ENCODE data around the gene VAT1L.

Gene VAT1L

DNA sequence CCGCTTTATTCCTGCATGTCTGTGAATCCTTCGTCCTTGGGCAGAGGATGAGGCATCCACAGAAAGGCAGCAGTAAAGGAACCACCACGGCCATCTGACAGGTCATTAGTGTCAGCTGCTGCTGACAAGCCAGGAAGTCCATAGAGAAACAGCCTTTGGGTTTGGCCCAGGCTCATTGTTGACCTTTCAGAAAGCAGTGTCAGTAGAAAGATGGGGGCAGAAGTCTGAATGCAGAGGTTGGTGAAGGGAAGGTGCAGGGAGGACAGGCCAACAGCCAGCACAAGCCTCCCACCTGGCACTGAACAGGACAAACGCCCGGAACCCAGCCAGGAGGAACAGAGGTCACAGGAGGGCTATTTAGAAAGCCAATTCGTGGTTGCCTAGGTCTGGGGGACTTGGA, 105.8 kb downstream of the VAT1L start:
- H3K4me3 ChIP-seq (ENCODE audit: low read depth in 1 of 2, low read length in 1 of 2), result no peak overlapping the region
- no peaks in the 10 kb centered on the region for H3K9me3 ChIP-seq
- H3K36me3 ChIP-seq, result no peaks in the 10 kb centered on the region
- TF ChIP-seq, protein P1, sequence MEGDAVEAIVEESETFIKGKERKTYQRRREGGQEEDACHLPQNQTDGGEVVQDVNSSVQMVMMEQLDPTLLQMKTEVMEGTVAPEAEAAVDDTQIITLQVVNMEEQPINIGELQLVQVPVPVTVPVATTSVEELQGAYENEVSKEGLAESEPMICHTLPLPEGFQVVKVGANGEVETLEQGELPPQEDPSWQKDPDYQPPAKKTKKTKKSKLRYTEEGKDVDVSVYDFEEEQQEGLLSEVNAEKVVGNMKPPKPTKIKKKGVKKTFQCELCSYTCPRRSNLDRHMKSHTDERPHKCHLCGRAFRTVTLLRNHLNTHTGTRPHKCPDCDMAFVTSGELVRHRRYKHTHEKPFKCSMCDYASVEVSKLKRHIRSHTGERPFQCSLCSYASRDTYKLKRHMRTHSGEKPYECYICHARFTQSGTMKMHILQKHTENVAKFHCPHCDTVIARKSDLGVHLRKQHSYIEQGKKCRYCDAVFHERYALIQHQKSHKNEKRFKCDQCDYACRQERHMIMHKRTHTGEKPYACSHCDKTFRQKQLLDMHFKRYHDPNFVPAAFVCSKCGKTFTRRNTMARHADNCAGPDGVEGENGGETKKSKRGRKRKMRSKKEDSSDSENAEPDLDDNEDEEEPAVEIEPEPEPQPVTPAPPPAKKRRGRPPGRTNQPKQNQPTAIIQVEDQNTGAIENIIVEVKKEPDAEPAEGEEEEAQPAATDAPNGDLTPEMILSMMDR (IDR thresholded peaks at IDR 0.05), result no peak
- no peaks in the 10 kb centered on the region for H3K27me3 ChIP-seq
- no peaks in the 10 kb centered on the region for H3K4me1 ChIP-seq (ENCODE audit: control insufficient read depth in 1 of 2, insufficient read depth in 1 of 2, low read depth in 1 of 2, low read length in 1 of 2)
- H3K27ac ChIP-seq, result no peak overlapping the region

DNA sequence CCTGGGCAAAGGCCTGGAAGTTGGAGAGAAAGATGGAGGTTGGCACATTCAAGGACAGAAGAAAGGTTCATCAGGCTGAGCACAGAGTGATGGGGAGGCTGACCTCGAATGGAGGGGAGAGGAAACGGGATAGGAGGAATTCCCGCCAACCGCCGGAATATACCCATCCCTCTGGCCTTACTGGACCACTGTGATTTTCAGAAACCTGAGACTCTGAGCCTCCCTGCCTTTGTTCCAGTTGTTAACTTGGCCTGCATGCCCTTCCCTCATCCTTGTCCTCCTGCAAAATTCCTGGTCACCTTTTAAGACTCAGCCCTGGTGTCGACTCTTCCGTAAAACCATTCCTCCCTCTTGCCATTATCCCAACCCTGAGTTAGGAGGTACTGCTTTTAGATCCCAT, 107.6 kb downstream of the VAT1L start:
- Histone ChIP-seq H3K4me1 (ENCODE audit: control insufficient read depth in 1 of 2, insufficient read depth in 1 of 2, low read depth in 1 of 2, low read length in 1 of 2) (no peaks in the 10 kb centered on the region), H3K4me3 (ENCODE audit: low read depth in 1 of 2, low read length in 1 of 2) (no peak overlapping the region), H3K9me3 (no peaks in the 10 kb centered on the region), H3K36me3 (no peaks in the 10 kb centered on the region), H3K27ac (no peak overlapping the region), H3K27me3 (no peaks in the 10 kb centered on the region)
- TF ChIP-seq, protein P1 (IDR thresholded peaks at IDR 0.05), result no peak

DNA sequence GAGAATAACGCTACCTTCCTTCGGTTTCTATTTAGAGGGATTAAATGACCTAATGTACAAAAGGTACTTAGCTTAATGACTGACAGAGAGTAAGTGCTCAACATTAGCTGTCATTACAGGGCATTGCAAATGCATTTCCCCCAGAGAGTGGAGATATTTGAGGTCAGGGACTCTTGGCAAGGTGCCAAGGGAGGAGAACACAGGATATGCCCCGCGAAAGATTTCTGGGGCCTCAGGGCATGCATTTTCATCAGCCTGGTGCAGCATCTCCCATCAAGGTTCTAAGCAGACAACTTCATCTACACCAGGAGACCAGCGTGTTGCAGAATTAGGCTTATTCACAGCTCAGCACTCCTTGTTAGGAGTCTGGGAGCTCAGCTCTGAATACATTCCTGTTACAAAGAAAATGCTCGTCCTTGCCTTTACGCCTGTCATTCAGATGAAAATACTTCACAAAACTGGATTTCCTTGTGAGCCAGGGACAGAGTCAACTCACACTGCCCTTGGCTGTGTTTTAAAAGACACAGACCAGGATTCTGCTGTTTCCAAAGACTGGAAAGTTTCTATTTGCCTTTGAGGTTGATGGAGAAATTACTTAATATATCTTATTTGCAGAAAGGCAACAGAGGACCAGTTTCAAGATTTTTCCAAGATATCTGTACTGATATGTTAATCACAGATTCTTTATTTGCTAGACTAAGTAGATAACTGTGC, 108.2 kb downstream of the VAT1L start:
- Histone ChIP-seq H3K27me3 (no peaks in the 10 kb centered on the region), H3K27ac (no peak overlapping the region), H3K9me3 (no peaks in the 10 kb centered on the region), H3K36me3 (no peaks in the 10 kb centered on the region), H3K4me1 (ENCODE audit: control insufficient read depth in 1 of 2, insufficient read depth in 1 of 2, low read depth in 1 of 2, low read length in 1 of 2) (no peaks in the 10 kb centered on the region), H3K4me3 (ENCODE audit: low read depth in 1 of 2, low read length in 1 of 2) (no peak overlapping the region)
- TF ChIP-seq, protein P1 (IDR thresholded peaks at IDR 0.05), result no peak

DNA sequence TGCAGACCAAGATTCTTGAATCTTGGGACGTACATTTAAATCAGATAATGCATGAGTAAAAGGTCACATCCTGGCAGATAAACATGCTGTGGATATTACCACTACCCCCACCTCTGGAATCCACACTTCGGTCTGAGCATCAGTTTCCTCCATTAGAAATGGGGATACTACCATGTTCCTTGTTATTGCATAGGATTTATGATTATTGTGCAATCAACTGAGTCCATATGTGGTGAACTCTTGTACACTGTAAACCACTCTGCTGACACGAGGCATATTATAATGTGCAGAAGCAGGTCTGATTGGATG, 108.7 kb downstream of the VAT1L start:
- H3K36me3 ChIP-seq, result no peaks in the 10 kb centered on the region
- H3K27me3 ChIP-seq, result no peaks in the 10 kb centered on the region
- H3K9me3 ChIP-seq, result no peaks in the 10 kb centered on the region
- TF ChIP-seq, protein P1 (IDR thresholded peaks at IDR 0.05), result no peak
- H3K4me1 ChIP-seq (ENCODE audit: control insufficient read depth in 1 of 2, insufficient read depth in 1 of 2, low read depth in 1 of 2, low read length in 1 of 2), result no peaks in the 10 kb centered on the region
- no peak overlapping the region for H3K4me3 ChIP-seq (ENCODE audit: low read depth in 1 of 2, low read length in 1 of 2)
- no peak overlapping the region for H3K27ac ChIP-seq

DNA sequence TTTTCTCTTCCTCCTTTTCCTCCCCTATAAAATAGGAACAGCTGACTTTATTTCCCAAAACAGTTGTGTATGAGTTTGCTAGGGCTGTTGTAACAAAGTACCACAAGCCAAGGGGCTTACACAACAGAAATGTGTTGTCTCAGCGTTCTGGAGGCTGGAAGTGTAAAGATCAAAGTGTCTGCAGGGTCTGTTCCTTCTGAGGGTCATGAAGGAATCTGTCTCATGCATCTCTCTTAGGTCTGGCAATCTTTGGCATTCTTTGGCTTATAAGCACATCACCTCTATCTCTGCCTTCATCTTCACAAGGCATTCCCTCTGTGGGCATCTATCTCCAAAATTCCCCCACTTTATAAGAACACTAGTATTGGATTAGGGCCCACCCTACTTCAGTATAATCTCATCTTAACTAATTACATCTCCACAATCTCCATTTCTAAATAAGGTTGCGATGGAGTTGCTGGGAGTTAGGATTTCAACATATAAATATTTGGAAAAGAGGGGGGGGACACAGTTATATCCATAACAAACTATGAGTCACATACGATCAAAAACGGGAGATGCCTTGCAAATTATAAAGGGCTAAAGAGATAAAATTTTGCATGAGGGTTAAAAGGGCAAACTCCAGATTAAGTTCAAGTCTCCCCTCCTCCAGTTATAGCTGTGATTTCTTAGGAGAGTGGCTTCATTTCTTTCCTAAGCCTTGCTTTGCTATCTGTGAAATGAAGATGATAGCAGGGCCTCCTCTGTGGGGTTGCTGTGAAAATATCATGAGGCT, 109.7 kb downstream of the VAT1L start:
- no peaks in the 10 kb centered on the region for H3K4me1 ChIP-seq (ENCODE audit: control insufficient read depth in 1 of 2, insufficient read depth in 1 of 2, low read depth in 1 of 2, low read length in 1 of 2)
- H3K36me3 ChIP-seq, result no peaks in the 10 kb centered on the region
- H3K9me3 ChIP-seq, result no peaks in the 10 kb centered on the region
- TF ChIP-seq, protein P1 (IDR thresholded peaks at IDR 0.05), result no peak
- no peaks in the 10 kb centered on the region for H3K27me3 ChIP-seq
- H3K4me3 ChIP-seq (ENCODE audit: low read depth in 1 of 2, low read length in 1 of 2), result no peak overlapping the region
- no peak overlapping the region for H3K27ac ChIP-seq
